Endothelial cell of umbilical vein (primary cell): ENCODE results near the gene PPME1.
"Not testable (repeated sequence)": the region's sequence is repeated elsewhere in the genome, so short reads cannot be mapped to it uniquely, and the experiment has no call there.

Experiments
- EZH2 ChIP-seq: IDR thresholded peaks from 2 replicates; pipeline ENCODE4 v1.6.1; 2012; ENCODE audit warnings: borderline replicate concordance, low read depth, mild to moderate bottlenecking, moderate library complexity, low read length, inconsistent platforms; ENCODE audit not compliant: severe bottlenecking
- POLR2A ChIP-seq: IDR thresholded peaks from 2 replicates; pipeline ENCODE4 v1.6.1; 2012; ENCODE audit warnings: low read depth, mild to moderate bottlenecking, control low read depth, low read length
- POLR2AphosphoS5 ChIP-seq: IDR thresholded peaks from 2 replicates; pipeline ENCODE4 v1.6.1; 2012; ENCODE audit warnings: low read depth, mild to moderate bottlenecking, control low read depth, low read length, moderate library complexity; ENCODE audit not compliant: insufficient read depth
- TF ChIP-seq, protein P1 (sequence below), 2 donors: IDR thresholded peaks; 1 replicate in 1 of 2; 2 replicates in 1 of 2; pipeline ENCODE4 v1.5.1; 2011; ENCODE audit warnings: low read length in 2 of 2, mild to moderate bottlenecking in 2 of 2, moderate library complexity in 2 of 2, control low read depth in 1 of 2, inconsistent platforms in 1 of 2, low read depth in 1 of 2; ENCODE audit not compliant: insufficient read depth in 1 of 2; ENCODE audit errors: extremely low read depth in 1 of 2
- TF ChIP-seq, protein P2 (sequence below): IDR thresholded peaks from 2 replicates; pipeline ENCODE4 v1.6.1; 2011; ENCODE audit not compliant: insufficient read depth, insufficient read length

DNA sequence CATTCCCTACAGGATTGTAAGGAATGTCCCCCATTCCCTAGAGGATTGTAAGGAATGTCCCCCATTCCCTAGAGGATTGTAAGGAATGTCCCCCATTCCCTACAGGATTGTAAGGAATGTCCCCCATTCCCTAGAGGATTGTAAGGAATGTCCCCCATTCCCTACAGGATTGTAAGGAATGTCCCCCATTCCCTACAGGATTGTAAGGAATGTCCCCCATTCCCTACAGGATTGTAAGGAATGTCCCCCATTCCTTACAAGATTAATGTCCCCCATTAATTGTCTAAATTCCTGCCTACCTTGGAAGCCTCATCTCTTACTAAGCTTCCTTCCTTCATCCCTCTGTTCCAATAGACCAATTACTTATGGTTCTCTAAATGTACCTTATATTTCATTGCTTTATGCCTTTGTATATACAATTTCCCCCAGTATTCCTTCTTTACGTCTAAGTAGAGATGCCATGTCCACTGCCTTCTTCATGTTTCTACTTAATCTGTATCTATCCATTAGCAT, 31.1 kb upstream of the PPME1 start:
- TF ChIP-seq, protein P1, sequence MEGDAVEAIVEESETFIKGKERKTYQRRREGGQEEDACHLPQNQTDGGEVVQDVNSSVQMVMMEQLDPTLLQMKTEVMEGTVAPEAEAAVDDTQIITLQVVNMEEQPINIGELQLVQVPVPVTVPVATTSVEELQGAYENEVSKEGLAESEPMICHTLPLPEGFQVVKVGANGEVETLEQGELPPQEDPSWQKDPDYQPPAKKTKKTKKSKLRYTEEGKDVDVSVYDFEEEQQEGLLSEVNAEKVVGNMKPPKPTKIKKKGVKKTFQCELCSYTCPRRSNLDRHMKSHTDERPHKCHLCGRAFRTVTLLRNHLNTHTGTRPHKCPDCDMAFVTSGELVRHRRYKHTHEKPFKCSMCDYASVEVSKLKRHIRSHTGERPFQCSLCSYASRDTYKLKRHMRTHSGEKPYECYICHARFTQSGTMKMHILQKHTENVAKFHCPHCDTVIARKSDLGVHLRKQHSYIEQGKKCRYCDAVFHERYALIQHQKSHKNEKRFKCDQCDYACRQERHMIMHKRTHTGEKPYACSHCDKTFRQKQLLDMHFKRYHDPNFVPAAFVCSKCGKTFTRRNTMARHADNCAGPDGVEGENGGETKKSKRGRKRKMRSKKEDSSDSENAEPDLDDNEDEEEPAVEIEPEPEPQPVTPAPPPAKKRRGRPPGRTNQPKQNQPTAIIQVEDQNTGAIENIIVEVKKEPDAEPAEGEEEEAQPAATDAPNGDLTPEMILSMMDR (IDR thresholded peaks at IDR 0.05; ENCODE audit: extremely low read depth in 1 of 2, insufficient read depth in 1 of 2, low read depth in 1 of 2, low read length in 2 of 2) = not testable (repeated sequence)
- TF ChIP-seq EZH2, POLR2A, POLR2AphosphoS5: not testable (repeated sequence)
- TF ChIP-seq, protein P2, sequence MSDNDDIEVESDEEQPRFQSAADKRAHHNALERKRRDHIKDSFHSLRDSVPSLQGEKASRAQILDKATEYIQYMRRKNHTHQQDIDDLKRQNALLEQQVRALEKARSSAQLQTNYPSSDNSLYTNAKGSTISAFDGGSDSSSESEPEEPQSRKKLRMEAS = not testable (repeated sequence)
